HCT116 (cell line): Measurements from ENCODE around the gene TRIP10. TPM values are rescaled to one million over a fixed set of nuclear protein-coding genes. Genes with fewer than 3 reads are reported as not detected.

Source experiments
- ATAC-seq: fragments of 200-7000 bp; cut with Tn5 transposase; 2 replicates; pipeline ENCODE4 v1.9.1; 2020; ENCODE audit warnings: mild to moderate bottlenecking, moderate library complexity
- BruUV-seq: library from RNA; stranded (reverse); fragments of 400-500 nt; replicated peaks from 2 replicates; lab custom pipeline; 2021; lab: Mats Ljungman, UMichigan
- CTCF ChIA-PET: fragments of 300-600 bp; sonication (Branson Sonifier 250); formaldehyde crosslinking; loops from one replicate; lab custom pipeline; 2021; ENCODE audit warnings: antibody characterized with exemption; lab: Charles Lee
- POLR2A ChIA-PET: fragments of 300-600, 350-600 bp; sonication (Branson Sonifier 250); formaldehyde crosslinking; loops from one replicate; lab custom pipeline; 2021; ENCODE audit warnings: antibody characterized with exemption; lab: Charles Lee
- RAD21 ChIA-PET, 2 experiments: fragments of 300-600 bp; sonication (Branson Sonifier 250); formaldehyde crosslinking; loops; one replicate each; lab custom pipeline; 2023; ENCODE audit warnings: low total read pairs in 2 of 2; ENCODE audit not compliant: uncharacterized antibody in 2 of 2, unreplicated experiment in 2 of 2, low non-redundant PET in 1 of 2; lab: Charles Lee
- DNase-seq: peaks from one replicate; pipeline ENCODE4 v3.0.0-alpha.2; 2010; ENCODE audit warnings: low read depth, low spot score
- H2AFZ ChIP-seq: fragments of 200-600 bp; shearing (Covaris generic), sonication (generic); 2 replicates; pipeline ENCODE4 v1.6.1; 2017; ENCODE audit warnings: low read depth, mixed run types, mixed read lengths, antibody characterized with exemption, low read length; ENCODE audit not compliant: poor library complexity, severe bottlenecking
- H3K27ac ChIP-seq: 2 replicates; pipeline ENCODE4 v1.5.1; 2012; ENCODE audit warnings: low read depth, low read length
- H3K27me3 ChIP-seq: fragments of 200-600 bp; sonication (generic); 2 replicates; pipeline ENCODE4 v1.6.1; 2016; ENCODE audit warnings: mixed run types, low read length, mixed read lengths; ENCODE audit not compliant: insufficient read depth
- H3K36me3 ChIP-seq, 2 experiments: fragments of 200-500 bp in 1 of 2; fragments of 200-600 bp in 1 of 2; sonication (Bioruptor generic) in 1 of 2; sonication (generic) in 1 of 2; 2 replicates each; pipeline versions ENCODE4 v1.5.1 to v1.6.1; 2014 to 2016; ENCODE audit warnings: low read length in 2 of 2, inconsistent platforms in 1 of 2, mixed read lengths in 1 of 2, mixed run types in 1 of 2; ENCODE audit not compliant: insufficient read depth in 2 of 2, control insufficient read depth in 1 of 2
- H3K4me1 ChIP-seq, 2 experiments: fragments of 200-600 bp in 1 of 2; sonication (generic) in 1 of 2; 2 replicates each; pipeline versions ENCODE4 v1.5.1 to v1.6.1; 2012 to 2017; ENCODE audit warnings: low read length in 2 of 2, inconsistent platforms in 1 of 2, mild to moderate bottlenecking in 1 of 2, mixed read lengths in 1 of 2, mixed run types in 1 of 2, moderate library complexity in 1 of 2; ENCODE audit not compliant: insufficient read depth in 2 of 2, control insufficient read depth in 1 of 2
- H3K4me2 ChIP-seq: fragments of 200-600 bp; sonication (generic); 2 replicates; pipeline ENCODE4 v1.6.1; 2017; ENCODE audit warnings: mixed run types, low read length, mixed read lengths
- H3K4me3 ChIP-seq, 2 experiments: fragments of 200-600 bp in 1 of 2; sonication (generic) in 1 of 2; replicated peaks in 1 of 2; 2 replicates each; pipeline ENCODE4 v1.5.1; 2011 to 2016; ENCODE audit warnings: low read length in 2 of 2, control low read depth in 1 of 2, low read depth in 1 of 2, mild to moderate bottlenecking in 1 of 2, mixed read lengths in 1 of 2, mixed run types in 1 of 2
- H3K79me2 ChIP-seq: fragments of 200-600 bp; sonication (generic); 2 replicates; pipeline ENCODE4 v1.6.1; 2017; ENCODE audit warnings: mild to moderate bottlenecking, mixed run types, low read length, moderate library complexity, mixed read lengths; ENCODE audit not compliant: insufficient read depth
- H3K9ac ChIP-seq: fragments of 200-600 bp; sonication (generic); 2 replicates; pipeline ENCODE4 v1.6.1; 2016; ENCODE audit warnings: low read length, mixed read lengths
- H3K9me2 ChIP-seq: fragments of 200-600 bp; sonication (generic), shearing (Covaris generic); 2 replicates; pipeline ENCODE4 v1.6.1; 2017; ENCODE audit warnings: mixed run types, mild to moderate bottlenecking, moderate library complexity; ENCODE audit not compliant: insufficient read depth
- H3K9me3 ChIP-seq, 2 experiments: fragments of 200-500 bp in 1 of 2; fragments of 200-600 bp in 1 of 2; sonication (Bioruptor generic) in 1 of 2; sonication (generic) in 1 of 2; 2 replicates each; pipeline ENCODE4 v1.6.1; 2014 to 2017; ENCODE audit warnings: low read length in 2 of 2, mixed read lengths in 2 of 2, inconsistent platforms in 1 of 2, low read depth in 1 of 2, mild to moderate bottlenecking in 1 of 2, mixed run types in 1 of 2, moderate library complexity in 1 of 2; ENCODE audit not compliant: control insufficient read depth in 1 of 2, insufficient read depth in 1 of 2
- H4K20me1 ChIP-seq: fragments of 200-600 bp; sonication (generic), shearing (Covaris generic); 2 replicates; pipeline ENCODE4 v1.6.1; 2017; ENCODE audit warnings: mixed run types, mild to moderate bottlenecking, moderate library complexity; ENCODE audit not compliant: insufficient read depth
- ATF3 ChIP-seq: IDR thresholded peaks from 2 replicates; pipeline ENCODE4 v1.6.1; 2012
- CBX3 ChIP-seq: IDR thresholded peaks from 2 replicates; pipeline ENCODE4 v1.6.1; 2012; ENCODE audit warnings: low read depth
- CTCF ChIP-seq, 3 experiments: fragments of 200-600 bp in 1 of 3; sonication (generic) in 1 of 3; IDR thresholded peaks in 2 of 3; conservative IDR thresholded peaks in 1 of 3; 2 replicates each; pipeline ENCODE4 v1.5.1; 2012 to 2017; ENCODE audit warnings: low read depth in 2 of 3, low read length in 2 of 3, antibody characterized with exemption in 1 of 3, borderline replicate concordance in 1 of 3, control low read depth in 1 of 3, mild to moderate bottlenecking in 1 of 3, mixed read lengths in 1 of 3, mixed run types in 1 of 3, moderate library complexity in 1 of 3; ENCODE audit not compliant: insufficient read depth in 1 of 3
- FOSL1 ChIP-seq: IDR thresholded peaks from 2 replicates; pipeline ENCODE4 v1.6.1; 2012; ENCODE audit warnings: low read depth
- POLR2A ChIP-seq: IDR thresholded peaks from 2 replicates; pipeline ENCODE4 v1.7.0; 2011; ENCODE audit warnings: borderline replicate concordance; ENCODE audit not compliant: insufficient read depth, insufficient read length; ENCODE audit errors: extremely low read depth
- POLR2AphosphoS5 ChIP-seq: IDR thresholded peaks from 2 replicates; pipeline ENCODE4 v1.6.1; 2011; ENCODE audit warnings: mild to moderate bottlenecking, low read depth, low read length, moderate library complexity
- RAD21 ChIP-seq: IDR thresholded peaks from 2 replicates; pipeline ENCODE4 v1.6.1; 2012; ENCODE audit warnings: low read depth, mild to moderate bottlenecking
- REST ChIP-seq: IDR thresholded peaks from 2 replicates; pipeline ENCODE4 v1.6.1; 2012; ENCODE audit warnings: low read depth
- SP1 ChIP-seq: IDR thresholded peaks from 2 replicates; pipeline ENCODE4 v1.6.1; 2012; ENCODE audit warnings: low read depth
- SRF ChIP-seq: IDR thresholded peaks from 2 replicates; pipeline ENCODE4 v1.6.1; 2012; ENCODE audit warnings: low read depth
- TCF7L2 ChIP-seq: IDR thresholded peaks from 2 replicates; pipeline ENCODE4 v1.7.0; 2011; ENCODE audit warnings: borderline replicate concordance, inconsistent platforms; ENCODE audit not compliant: insufficient read depth, insufficient read length; ENCODE audit errors: extremely low read depth
- YY1 ChIP-seq: IDR thresholded peaks from 2 replicates; pipeline ENCODE4 v1.6.1; 2011; ENCODE audit warnings: low read length, low read depth, moderate library complexity, mild to moderate bottlenecking; ENCODE audit not compliant: insufficient replicate concordance; ENCODE audit errors: extremely low read depth
- ZFX ChIP-seq: fragments of 450-650 bp; IDR thresholded peaks from 2 replicates; pipeline ENCODE4 v1.6.1; 2017
- ZNF274 ChIP-seq: fragments of 200-500 bp; sonication (Bioruptor generic); IDR thresholded peaks from 2 replicates; pipeline ENCODE4 v1.6.1; 2014; ENCODE audit warnings: mild to moderate bottlenecking, low read depth, low read length, inconsistent platforms
- intact Hi-C: fragments of 100-400 bp; cut with micrococcal nuclease; formaldehyde crosslinking; loops from 2 replicates; pipeline ENCODE4 v1.10.0; 2022
- total RNA-seq: library from RNA; stranded (reverse); gene quantifications from one replicate; pipeline ENCODE4 v1.2.1, GENCODE V29; 2021; ENCODE audit not compliant: unreplicated experiment

Gene TRIP10
- total RNA-seq, 1 experiment from 2014 or later: 111 TPM

- H3K27me3 ChIP-seq: no peaks in the 10 kb centered on the region
- H3K4me3 ChIP-seq: no peak overlapping the region
- intact Hi-C loops: loop anchor here (2.0 kb wide), 1 partner anchor 202 kb away; no protein-coding TSS in a partner anchor
- CTCF ChIA-PET: no interaction called here
- no peak overlapping the region for H3K9ac ChIP-seq
- no peaks in the 10 kb centered on the region for H3K9me2 ChIP-seq
- TF ChIP-seq POLR2AphosphoS5: no peak
- TF ChIP-seq YY1: no peak
- TF ChIP-seq ZFX: no peak
- no peak for TF ChIP-seq TCF7L2
- no peak for TF ChIP-seq FOSL1
- no peak for TF ChIP-seq CTCF (IDR thresholded peaks at IDR 0.05 in 2 of 3, conservative IDR thresholded peaks at IDR 0.05 in 1 of 3; ENCODE audit: borderline replicate concordance in 1 of 3, insufficient read depth in 1 of 3, low read depth in 2 of 3, low read length in 2 of 3)
- TF ChIP-seq SRF: no peak
- no peak for TF ChIP-seq SP1
- TF ChIP-seq POLR2A: no peak
- TF ChIP-seq REST: no peak
- TF ChIP-seq ATF3: no peak
- no peak for TF ChIP-seq ZNF274
- no peak for TF ChIP-seq RAD21
- no peak for TF ChIP-seq CBX3
- TF ChIP-seq, all 23 proteins: peak for 0
- DNase-seq (peak; percentile 79), ATAC-seq (peak; percentile 82)
- Histone ChIP-seq H3K4me1 (peaks cover 13 to 30% of the 10 kb centered on the region in 2 experiments; a peak in 3 of 4 replicates), H4K20me1 (no peaks in the 10 kb centered on the region), H3K79me2 (no peaks in the 10 kb centered on the region), H2AFZ (no peak overlapping the region), H3K36me3 (no peaks in the 10 kb centered on the region), H3K9me3 (no peaks in the 10 kb centered on the region), H3K27ac (no peak overlapping the region), H3K4me2 (no peak overlapping the region)
- no TSS peak for BruUV-seq
- RAD21 ChIA-PET: no interaction called here
- POLR2A ChIA-PET: no interaction called here
Observed at GRCh38 chr19:6718741-6719539, 20.5 kb upstream of the TRIP10 start.
